A549 (cell line): ENCODE measurements around the gene TRERF1.
"Not testable (repeated sequence)": the region's sequence is repeated elsewhere in the genome, so short reads cannot be mapped to it uniquely, and the experiment has no call there.

Experiments used
- BCL3 ChIP-seq: fragments of >200 bp; sonication (Bioruptor Twin); formaldehyde crosslinking; IDR thresholded peaks from 3 replicates; pipeline ENCODE4 v1.6.1; 2016
- BHLHE40 ChIP-seq: IDR thresholded peaks from 2 replicates; pipeline ENCODE4 v1.6.1; 2012; ENCODE audit warnings: low read depth, low read length, inconsistent platforms
- CTCF ChIP-seq: fragments of >200 bp; sonication (Bioruptor Twin); formaldehyde crosslinking; IDR thresholded peaks from 3 replicates; pipeline ENCODE4 v1.5.1; 2016
- MAX ChIP-seq: IDR thresholded peaks from 2 replicates; pipeline ENCODE4 v1.6.1; 2012
- MYC ChIP-seq: IDR thresholded peaks from 2 replicates; pipeline ENCODE4 v1.6.1; 2012; ENCODE audit warnings: mild to moderate bottlenecking, inconsistent platforms, low read length, improper control_type of control experiment, borderline replicate concordance
- POLR2A ChIP-seq: IDR thresholded peaks from 2 replicates; pipeline ENCODE4 v1.6.1; 2012; ENCODE audit warnings: mild to moderate bottlenecking, low read length
- RCOR1 ChIP-seq: fragments of 150-350 bp; IDR thresholded peaks from 2 replicates; pipeline ENCODE4 v1.6.1; 2014; ENCODE audit warnings: antibody characterized with exemption, low read length, low read depth
- ZC3H11A ChIP-seq: fragments of 450-650 bp; IDR thresholded peaks from 2 replicates; pipeline ENCODE4 v1.6.1; 2014; ENCODE audit warnings: antibody characterized with exemption, mild to moderate bottlenecking
- ZNF302 ChIP-seq: fragments of 250-450 bp; sonication (Bioruptor Pico); IDR thresholded peaks from 2 replicates; pipeline ENCODE4 v1.9.0; 2021; ENCODE audit warnings: inconsistent platforms, mild to moderate bottlenecking, moderate library complexity

- TF ChIP-seq ZNF302 (CRISPR knock-in tag); MAX; BHLHE40; BCL3; MYC; ZC3H11A; POLR2A; CTCF; RCOR1: not testable (repeated sequence)
These were observed 5.8 kb downstream of the TRERF1 start for GRCh38 chr6:42445955-42446354.
